GM23338 (cell line): Measurements from ENCODE around the gene MEGF11. TPM values are rescaled to one million over a fixed set of nuclear protein-coding genes. Genes with fewer than 3 reads are reported as not detected.

Experiments used
- ATAC-seq: fragments of 200-7000 bp; cut with Tn5 transposase; 3 replicates; pipeline ENCODE4 v1.9.1; 2020
- DNase-seq: peaks from one replicate; pipeline ENCODE4 v3.0.0-alpha.2; 2015; ENCODE audit warnings: low spot score
- H2AFZ ChIP-seq: fragments of 200-600 bp; sonication (generic); 2 replicates; pipeline ENCODE4 v1.8.0; 2016; ENCODE audit warnings: antibody characterized with exemption, mild to moderate bottlenecking, moderate library complexity
- H3F3A ChIP-seq: fragments of 200-600 bp; sonication (generic); replicated peaks from 2 replicates; pipeline ENCODE4 v1.8.0; 2017; ENCODE audit warnings: antibody characterized with exemption, mixed run types, low read depth
- H3K27ac ChIP-seq: fragments of 200-600 bp; sonication (generic); 2 replicates; pipeline ENCODE4 v1.6.1; 2016; ENCODE audit warnings: low read depth
- H3K27me3 ChIP-seq: fragments of 200-600 bp; sonication (generic); 2 replicates; pipeline ENCODE4 v1.8.0; 2016; ENCODE audit warnings: mild to moderate bottlenecking, mixed run types, moderate library complexity; ENCODE audit not compliant: insufficient read depth
- H3K36me3 ChIP-seq: fragments of 200-600 bp; sonication (generic); 2 replicates; pipeline ENCODE4 v1.8.0; 2016; ENCODE audit warnings: mild to moderate bottlenecking; ENCODE audit not compliant: insufficient read depth
- H3K4me1 ChIP-seq: fragments of 200-600 bp; sonication (generic); 2 replicates; pipeline ENCODE4 v1.8.0; 2016; ENCODE audit warnings: mild to moderate bottlenecking, moderate library complexity; ENCODE audit not compliant: insufficient read depth
- H3K4me2 ChIP-seq: fragments of 200-600 bp; sonication (generic); 2 replicates; pipeline ENCODE4 v1.7.1; 2017; ENCODE audit warnings: mixed run types
- H3K4me3 ChIP-seq: fragments of 200-600 bp; sonication (generic); 2 replicates; pipeline ENCODE4 v1.6.1; 2016; ENCODE audit warnings: mixed run types
- H3K79me2 ChIP-seq: fragments of 200-600 bp; sonication (generic); replicated peaks from 2 replicates; pipeline ENCODE4 v1.8.0; 2017; ENCODE audit warnings: mild to moderate bottlenecking; ENCODE audit not compliant: insufficient read depth
- H3K9me2 ChIP-seq: fragments of 200-600 bp; sonication (generic); 2 replicates; pipeline ENCODE4 v1.8.0; 2017; ENCODE audit not compliant: insufficient read depth
- H4K20me1 ChIP-seq: fragments of 200-600 bp; sonication (generic); replicated peaks from 2 replicates; pipeline ENCODE4 v1.8.0; 2017; ENCODE audit warnings: mild to moderate bottlenecking; ENCODE audit not compliant: insufficient read depth
- H3K27ac Mint-ChIP-seq: 2 replicates; pipeline ENCODE4 v1.8.0; 2020; ENCODE audit warnings: inconsistent platforms, mild to moderate bottlenecking, moderate library complexity, mixed read lengths
- H3K27me3 Mint-ChIP-seq: 3 replicates; pipeline ENCODE4 v1.8.0; 2022; ENCODE audit warnings: low read depth, mild to moderate bottlenecking, moderate library complexity, mixed read lengths, inconsistent platforms; ENCODE audit not compliant: insufficient read depth, poor library complexity
- H3K36me3 Mint-ChIP-seq: 3 replicates; pipeline ENCODE4 v1.8.0; 2021; ENCODE audit warnings: low read depth, mild to moderate bottlenecking, inconsistent platforms, moderate library complexity, mixed read lengths
- H3K4me1 Mint-ChIP-seq: 3 replicates; pipeline ENCODE4 v1.8.0; 2020; ENCODE audit warnings: mild to moderate bottlenecking, inconsistent platforms, mixed read lengths
- H3K4me3 Mint-ChIP-seq: 3 replicates; pipeline ENCODE4 v1.8.0; 2021; ENCODE audit warnings: moderate library complexity, mild to moderate bottlenecking, inconsistent platforms, mixed read lengths
- H3K9me3 Mint-ChIP-seq: 3 replicates; pipeline ENCODE4 v1.8.0; 2020; ENCODE audit warnings: moderate library complexity, mild to moderate bottlenecking, inconsistent platforms, mixed read lengths
- polyA plus RNA-seq: library from polyadenylated mRNA; unstranded; fragments of >200 nt; fragmentation: Nextera tagmentation; extraction: Ambion mirVana; gene quantifications from 2 replicates; pipeline ENCODE4 v1.2.1, GENCODE V29; 2016
- total RNA-seq: library from RNA; depleted of rRNA; stranded (reverse); fragments of >200 nt; shearing (Covaris generic); gene quantifications from 2 replicates; pipeline ENCODE4 v1.2.3, GENCODE V29; 2014
- TF ChIP-seq, protein P1 (sequence below): fragments of 250-450 bp; sonication (Bioruptor Pico); IDR thresholded peaks from 2 replicates; pipeline ENCODE4 v1.5.0; 2020; ENCODE audit warnings: mild to moderate bottlenecking, moderate library complexity
- TF ChIP-seq, protein P2 (sequence below): IDR thresholded peaks from one replicate; pipeline ENCODE4 v1.6.1; 2018; ENCODE audit warnings: antibody characterized with exemption; ENCODE audit not compliant: unreplicated experiment

The MEGF11 gene
- total and polyA plus RNA-seq, 2 experiments from 2014 or later = 1.3 to 1.9 TPM

DNA sequence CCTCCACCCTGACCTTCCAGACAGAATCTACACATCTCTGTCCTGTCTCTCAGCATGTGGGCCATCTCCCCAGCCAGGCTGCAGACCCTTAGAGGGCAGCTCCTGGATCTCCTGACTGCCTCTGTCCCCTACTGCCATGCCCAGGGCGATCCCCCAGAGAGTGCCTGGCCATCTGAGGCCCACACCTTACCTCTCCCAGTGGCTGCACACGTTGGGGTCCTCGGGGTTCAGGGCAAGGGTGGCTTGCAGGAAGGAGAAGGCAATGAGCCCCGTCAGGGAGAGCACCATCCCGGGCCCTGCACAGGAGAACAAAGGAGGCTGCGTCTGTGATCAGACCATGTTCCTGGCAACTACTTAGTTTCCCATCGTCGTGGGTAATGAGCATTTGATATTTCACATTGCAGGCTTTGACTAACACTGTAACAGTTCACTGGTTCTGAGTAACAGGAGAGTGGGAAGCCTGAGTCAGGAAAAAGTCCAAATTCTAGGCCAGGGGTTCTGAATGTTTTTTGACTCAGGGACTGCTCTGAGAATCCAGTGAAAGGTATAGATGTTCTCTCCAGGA, 125.4 kb downstream of the MEGF11 start (continued):
- TF ChIP-seq, protein P1, sequence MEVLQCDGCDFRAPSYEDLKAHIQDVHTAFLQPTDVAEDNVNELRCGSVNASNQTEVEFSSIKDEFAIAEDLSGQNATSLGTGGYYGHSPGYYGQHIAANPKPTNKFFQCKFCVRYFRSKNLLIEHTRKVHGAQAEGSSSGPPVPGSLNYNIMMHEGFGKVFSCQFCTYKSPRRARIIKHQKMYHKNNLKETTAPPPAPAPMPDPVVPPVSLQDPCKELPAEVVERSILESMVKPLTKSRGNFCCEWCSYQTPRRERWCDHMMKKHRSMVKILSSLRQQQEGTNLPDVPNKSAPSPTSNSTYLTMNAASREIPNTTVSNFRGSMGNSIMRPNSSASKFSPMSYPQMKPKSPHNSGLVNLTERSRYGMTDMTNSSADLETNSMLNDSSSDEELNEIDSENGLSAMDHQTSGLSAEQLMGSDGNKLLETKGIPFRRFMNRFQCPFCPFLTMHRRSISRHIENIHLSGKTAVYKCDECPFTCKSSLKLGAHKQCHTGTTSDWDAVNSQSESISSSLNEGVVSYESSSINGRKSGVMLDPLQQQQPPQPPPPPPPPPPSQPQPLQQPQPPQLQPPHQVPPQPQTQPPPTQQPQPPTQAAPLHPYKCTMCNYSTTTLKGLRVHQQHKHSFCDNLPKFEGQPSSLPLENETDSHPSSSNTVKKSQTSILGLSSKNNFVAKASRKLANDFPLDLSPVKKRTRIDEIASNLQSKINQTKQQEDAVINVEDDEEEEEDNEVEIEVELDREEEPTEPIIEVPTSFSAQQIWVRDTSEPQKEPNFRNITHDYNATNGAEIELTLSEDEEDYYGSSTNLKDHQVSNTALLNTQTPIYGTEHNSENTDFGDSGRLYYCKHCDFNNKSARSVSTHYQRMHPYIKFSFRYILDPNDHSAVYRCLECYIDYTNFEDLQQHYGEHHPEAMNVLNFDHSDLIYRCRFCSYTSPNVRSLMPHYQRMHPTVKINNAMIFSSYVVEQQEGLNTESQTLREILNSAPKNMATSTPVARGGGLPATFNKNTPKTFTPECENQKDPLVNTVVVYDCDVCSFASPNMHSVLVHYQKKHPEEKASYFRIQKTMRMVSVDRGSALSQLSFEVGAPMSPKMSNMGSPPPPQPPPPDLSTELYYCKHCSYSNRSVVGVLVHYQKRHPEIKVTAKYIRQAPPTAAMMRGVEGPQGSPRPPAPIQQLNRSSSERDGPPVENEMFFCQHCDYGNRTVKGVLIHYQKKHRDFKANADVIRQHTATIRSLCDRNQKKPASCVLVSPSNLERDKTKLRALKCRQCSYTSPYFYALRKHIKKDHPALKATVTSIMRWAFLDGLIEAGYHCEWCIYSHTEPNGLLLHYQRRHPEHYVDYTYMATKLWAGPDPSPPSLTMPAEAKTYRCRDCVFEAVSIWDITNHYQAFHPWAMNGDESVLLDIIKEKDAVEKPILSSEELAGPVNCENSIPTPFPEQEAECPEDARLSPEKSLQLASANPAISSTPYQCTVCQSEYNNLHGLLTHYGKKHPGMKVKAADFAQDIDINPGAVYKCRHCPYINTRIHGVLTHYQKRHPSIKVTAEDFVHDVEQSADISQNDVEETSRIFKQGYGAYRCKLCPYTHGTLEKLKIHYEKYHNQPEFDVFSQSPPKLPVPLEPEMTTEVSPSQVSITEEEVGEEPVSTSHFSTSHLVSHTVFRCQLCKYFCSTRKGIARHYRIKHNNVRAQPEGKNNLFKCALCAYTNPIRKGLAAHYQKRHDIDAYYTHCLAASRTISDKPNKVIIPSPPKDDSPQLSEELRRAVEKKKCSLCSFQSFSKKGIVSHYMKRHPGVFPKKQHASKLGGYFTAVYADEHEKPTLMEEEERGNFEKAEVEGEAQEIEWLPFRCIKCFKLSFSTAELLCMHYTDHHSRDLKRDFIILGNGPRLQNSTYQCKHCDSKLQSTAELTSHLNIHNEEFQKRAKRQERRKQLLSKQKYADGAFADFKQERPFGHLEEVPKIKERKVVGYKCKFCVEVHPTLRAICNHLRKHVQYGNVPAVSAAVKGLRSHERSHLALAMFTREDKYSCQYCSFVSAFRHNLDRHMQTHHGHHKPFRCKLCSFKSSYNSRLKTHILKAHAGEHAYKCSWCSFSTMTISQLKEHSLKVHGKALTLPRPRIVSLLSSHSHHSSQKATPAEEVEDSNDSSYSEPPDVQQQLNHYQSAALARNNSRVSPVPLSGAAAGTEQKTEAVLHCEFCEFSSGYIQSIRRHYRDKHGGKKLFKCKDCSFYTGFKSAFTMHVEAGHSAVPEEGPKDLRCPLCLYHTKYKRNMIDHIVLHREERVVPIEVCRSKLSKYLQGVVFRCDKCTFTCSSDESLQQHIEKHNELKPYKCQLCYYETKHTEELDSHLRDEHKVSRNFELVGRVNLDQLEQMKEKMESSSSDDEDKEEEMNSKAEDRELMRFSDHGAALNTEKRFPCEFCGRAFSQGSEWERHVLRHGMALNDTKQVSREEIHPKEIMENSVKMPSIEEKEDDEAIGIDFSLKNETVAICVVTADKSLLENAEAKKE (CRISPR knock-in tag) = no peak

DNA sequence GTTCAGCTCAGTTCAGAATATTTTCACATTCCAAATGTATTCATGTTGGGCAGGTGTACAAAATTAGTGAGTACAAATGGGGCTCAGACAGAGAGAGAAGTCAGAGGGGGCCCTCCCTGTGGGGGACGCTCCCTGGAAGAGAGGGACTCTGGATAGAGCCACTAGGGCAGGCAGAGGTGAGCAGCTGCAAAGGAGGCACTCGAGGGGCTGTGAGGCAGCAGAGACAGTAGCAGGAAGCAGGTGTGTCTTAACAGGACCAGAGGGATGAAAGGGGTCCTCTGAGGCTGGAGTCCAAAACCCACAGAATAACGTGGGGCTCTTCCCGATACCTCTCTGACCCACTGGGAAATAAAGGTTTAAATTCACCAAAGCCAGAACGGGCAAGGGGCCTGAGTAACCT, 127.1 kb downstream of the MEGF11 start:
- H4K20me1 ChIP-seq = no peaks in the 10 kb centered on the region
- peaks cover 5% of the 10 kb centered on the region for H3K27me3 Mint-ChIP-seq
- peaks cover 21% of the 10 kb centered on the region for H3K4me1 Mint-ChIP-seq
- H3K4me3 Mint-ChIP-seq = no peak overlapping the region
- no peaks in the 10 kb centered on the region; the same call in 1 of the 2 replicates for H3K4me1 ChIP-seq
- H3K4me2 ChIP-seq = no peak overlapping the region
- H3K4me3 ChIP-seq = no peak overlapping the region
- no peaks in the 10 kb centered on the region for H3K79me2 ChIP-seq
- peak; percentile 22 for ATAC-seq
- no peak overlapping the region for H2AFZ ChIP-seq
- no peaks in the 10 kb centered on the region for H3K36me3 ChIP-seq
- H3K27ac ChIP-seq = no peak overlapping the region
- H3K9me2 ChIP-seq = no peaks in the 10 kb centered on the region
- no peaks in the 10 kb centered on the region for H3K27me3 ChIP-seq
- no peaks in the 10 kb centered on the region for H3K36me3 Mint-ChIP-seq
- H3K9me3 Mint-ChIP-seq = no peaks in the 10 kb centered on the region; the same call in 2 of the 3 replicates
- no peak overlapping the region for H3K27ac Mint-ChIP-seq
- no peak for DNase-seq
- H3F3A ChIP-seq = no peaks in the 10 kb centered on the region
- TF ChIP-seq, protein P1 (CRISPR knock-in tag) = no peak
- TF ChIP-seq, protein P2, sequence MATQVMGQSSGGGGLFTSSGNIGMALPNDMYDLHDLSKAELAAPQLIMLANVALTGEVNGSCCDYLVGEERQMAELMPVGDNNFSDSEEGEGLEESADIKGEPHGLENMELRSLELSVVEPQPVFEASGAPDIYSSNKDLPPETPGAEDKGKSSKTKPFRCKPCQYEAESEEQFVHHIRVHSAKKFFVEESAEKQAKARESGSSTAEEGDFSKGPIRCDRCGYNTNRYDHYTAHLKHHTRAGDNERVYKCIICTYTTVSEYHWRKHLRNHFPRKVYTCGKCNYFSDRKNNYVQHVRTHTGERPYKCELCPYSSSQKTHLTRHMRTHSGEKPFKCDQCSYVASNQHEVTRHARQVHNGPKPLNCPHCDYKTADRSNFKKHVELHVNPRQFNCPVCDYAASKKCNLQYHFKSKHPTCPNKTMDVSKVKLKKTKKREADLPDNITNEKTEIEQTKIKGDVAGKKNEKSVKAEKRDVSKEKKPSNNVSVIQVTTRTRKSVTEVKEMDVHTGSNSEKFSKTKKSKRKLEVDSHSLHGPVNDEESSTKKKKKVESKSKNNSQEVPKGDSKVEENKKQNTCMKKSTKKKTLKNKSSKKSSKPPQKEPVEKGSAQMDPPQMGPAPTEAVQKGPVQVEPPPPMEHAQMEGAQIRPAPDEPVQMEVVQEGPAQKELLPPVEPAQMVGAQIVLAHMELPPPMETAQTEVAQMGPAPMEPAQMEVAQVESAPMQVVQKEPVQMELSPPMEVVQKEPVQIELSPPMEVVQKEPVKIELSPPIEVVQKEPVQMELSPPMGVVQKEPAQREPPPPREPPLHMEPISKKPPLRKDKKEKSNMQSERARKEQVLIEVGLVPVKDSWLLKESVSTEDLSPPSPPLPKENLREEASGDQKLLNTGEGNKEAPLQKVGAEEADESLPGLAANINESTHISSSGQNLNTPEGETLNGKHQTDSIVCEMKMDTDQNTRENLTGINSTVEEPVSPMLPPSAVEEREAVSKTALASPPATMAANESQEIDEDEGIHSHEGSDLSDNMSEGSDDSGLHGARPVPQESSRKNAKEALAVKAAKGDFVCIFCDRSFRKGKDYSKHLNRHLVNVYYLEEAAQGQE = no peak
